Measurements from ENCODE around the gene YJU2. TPM values are rescaled to one million over a fixed set of nuclear protein-coding genes. Genes with fewer than 3 reads are reported as not detected.

Gene YJU2
- total and polyA plus RNA-seq, 4 donors: 6.5 to 12.7 (median 10.3) TPM

- Histone ChIP-seq H3K9ac (ENCODE audit: low read depth in 1 of 2, low read length in 2 of 2) (no peak overlapping the region), H3K9me3 (ENCODE audit: control insufficient read depth in 4 of 4, low read length in 3 of 4) (no peaks in the 10 kb centered on the region), H3K4me3 (ENCODE audit: low read depth in 1 of 3, low read length in 3 of 3) (no peak overlapping the region), H3K27ac (ENCODE audit: low read depth in 1 of 2, low read length in 2 of 2) (no peak overlapping the region), H3K27me3 (ENCODE audit: control insufficient read depth in 4 of 4, insufficient read depth in 4 of 4, low read length in 3 of 4) (no peaks in the 10 kb centered on the region), H3K36me3 (ENCODE audit: control insufficient read depth in 4 of 4, insufficient read depth in 3 of 4, low read depth in 1 of 4, low read length in 3 of 4) (no peaks in the 10 kb centered on the region), H3K4me1 (ENCODE audit: control insufficient read depth in 4 of 4, insufficient read depth in 4 of 4, low read length in 3 of 4) (no peaks in the 10 kb centered on the region)
- TF ChIP-seq YY1 (IDR thresholded peaks at IDR 0.05) (no peak), FOXA1 (IDR thresholded peaks at IDR 0.05) (no peak)
- no peak for DNase-seq (ENCODE audit: low spot score)
- 95% methylated on average over 3 of the region's 3 CpGs for WGBS
These were observed 53.7 kb downstream of the YJU2 start for GRCh38 chr19:4300589-4300988.

- Histone ChIP-seq H3K9ac (ENCODE audit: low read depth in 1 of 2, low read length in 2 of 2) (no peak overlapping the region), H3K9me3 (ENCODE audit: control insufficient read depth in 4 of 4, low read length in 3 of 4) (no peaks in the 10 kb centered on the region), H3K27ac (ENCODE audit: low read depth in 1 of 2, low read length in 2 of 2) (no peak overlapping the region), H3K36me3 (ENCODE audit: control insufficient read depth in 4 of 4, insufficient read depth in 3 of 4, low read depth in 1 of 4, low read length in 3 of 4) (no peaks in the 10 kb centered on the region), H3K27me3 (ENCODE audit: control insufficient read depth in 4 of 4, insufficient read depth in 4 of 4, low read length in 3 of 4) (no peaks in the 10 kb centered on the region), H3K4me3 (ENCODE audit: low read depth in 1 of 3, low read length in 3 of 3) (no peak overlapping the region), H3K4me1 (ENCODE audit: control insufficient read depth in 4 of 4, insufficient read depth in 4 of 4, low read length in 3 of 4) (no peaks in the 10 kb centered on the region)
- WGBS: 77% methylated on average over 13 of the region's 13 CpGs
- TF ChIP-seq RAD21 (IDR thresholded peaks at IDR 0.05) (no peak), NR2F2 (IDR thresholded peaks at IDR 0.05) (no peak), HNF4G (IDR thresholded peaks at IDR 0.05) (no peak), YY1 (IDR thresholded peaks at IDR 0.05) (no peak), HNF4A (conservative IDR thresholded peaks at IDR 0.05) (no peak), RXRA (IDR thresholded peaks at IDR 0.05) (no peak), EGR1 (IDR thresholded peaks at IDR 0.05; ENCODE audit: low read depth in 2 of 2) (no peak), TAF1 (conservative IDR thresholded peaks at IDR 0.05) (no peak), ZBTB33 (IDR thresholded peaks at IDR 0.05) (no peak), REST (IDR thresholded peaks at IDR 0.05) (no peak), GABPA (IDR thresholded peaks at IDR 0.05 in 1 of 2, conservative IDR thresholded peaks at IDR 0.05 in 1 of 2) (no peak), FOXA1 (IDR thresholded peaks at IDR 0.05) (no peak), MAX (IDR thresholded peaks at IDR 0.05) (no peak), FOXA2 (IDR thresholded peaks at IDR 0.05) (no peak), SP1 (IDR thresholded peaks at IDR 0.05) (no peak), JUND (IDR thresholded peaks at IDR 0.05) (no peak)
- TF ChIP-seq, protein P1, sequence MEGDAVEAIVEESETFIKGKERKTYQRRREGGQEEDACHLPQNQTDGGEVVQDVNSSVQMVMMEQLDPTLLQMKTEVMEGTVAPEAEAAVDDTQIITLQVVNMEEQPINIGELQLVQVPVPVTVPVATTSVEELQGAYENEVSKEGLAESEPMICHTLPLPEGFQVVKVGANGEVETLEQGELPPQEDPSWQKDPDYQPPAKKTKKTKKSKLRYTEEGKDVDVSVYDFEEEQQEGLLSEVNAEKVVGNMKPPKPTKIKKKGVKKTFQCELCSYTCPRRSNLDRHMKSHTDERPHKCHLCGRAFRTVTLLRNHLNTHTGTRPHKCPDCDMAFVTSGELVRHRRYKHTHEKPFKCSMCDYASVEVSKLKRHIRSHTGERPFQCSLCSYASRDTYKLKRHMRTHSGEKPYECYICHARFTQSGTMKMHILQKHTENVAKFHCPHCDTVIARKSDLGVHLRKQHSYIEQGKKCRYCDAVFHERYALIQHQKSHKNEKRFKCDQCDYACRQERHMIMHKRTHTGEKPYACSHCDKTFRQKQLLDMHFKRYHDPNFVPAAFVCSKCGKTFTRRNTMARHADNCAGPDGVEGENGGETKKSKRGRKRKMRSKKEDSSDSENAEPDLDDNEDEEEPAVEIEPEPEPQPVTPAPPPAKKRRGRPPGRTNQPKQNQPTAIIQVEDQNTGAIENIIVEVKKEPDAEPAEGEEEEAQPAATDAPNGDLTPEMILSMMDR (IDR thresholded peaks at IDR 0.05; ENCODE audit: low read depth, low read length, missing input control): no peak
- TF ChIP-seq, protein P2, sequence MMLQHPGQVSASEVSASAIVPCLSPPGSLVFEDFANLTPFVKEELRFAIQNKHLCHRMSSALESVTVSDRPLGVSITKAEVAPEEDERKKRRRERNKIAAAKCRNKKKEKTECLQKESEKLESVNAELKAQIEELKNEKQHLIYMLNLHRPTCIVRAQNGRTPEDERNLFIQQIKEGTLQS (IDR thresholded peaks at IDR 0.05): no peak
- no peak for DNase-seq (ENCODE audit: low spot score)
These were observed 54.8 kb downstream of the YJU2 start for GRCh38 chr19:4301590-4302242.

Measured in liver (tissue), 9 donors.